GM19043 (cell line): ENCODE data around the gene ELP5.

Experiments
- ATAC-seq: cut with Tn5 transposase; IDR thresholded peaks from one replicate; pipeline ENCODE4 v1.9.1; 2021; ENCODE audit warnings: low read depth; ENCODE audit not compliant: unreplicated experiment

Gene ELP5

DNA sequence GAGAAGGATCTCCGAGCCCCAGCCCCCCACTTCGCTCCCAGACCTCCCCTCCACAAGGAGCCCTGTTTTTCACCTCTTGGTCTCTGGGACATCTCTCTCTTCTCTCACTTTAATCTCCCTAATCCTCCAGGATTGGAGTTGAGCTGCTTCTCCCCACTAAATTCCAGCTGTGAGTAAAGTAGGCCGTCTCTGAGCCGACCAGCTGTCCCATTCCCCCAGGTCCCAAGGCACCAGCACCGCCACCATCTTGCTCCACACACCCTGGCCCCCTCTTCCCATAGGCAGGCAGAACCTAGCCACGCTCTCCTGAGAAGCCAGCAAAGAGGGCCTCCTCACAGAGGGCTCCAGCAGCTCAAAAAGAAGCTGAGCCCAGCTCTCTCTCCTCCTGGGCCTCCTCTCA, 33.3 kb upstream of the ELP5 start:
- no peak for ATAC-seq

GRCh38 chr17:7219229-7219811, 32.7 kb upstream of the ELP5 start:
- ATAC-seq: no peak

GRCh38 chr17:7219812-7220592, 32.0 kb upstream of the ELP5 start, which contains the start of the genes ACADVL and DLG4:
Gene ACADVL, plus strand, starts transcription at chr17:7219938. Its CDS starts 47 bp downstream, at chr17:7219985.
Gene DLG4, minus strand, starts transcription at chr17:7219836.
- ATAC-seq: peak; percentile 63

- no peak for ATAC-seq
Measured at GRCh38 chr17:7220593-7221277, 31.3 kb upstream of the ELP5 start.

- ATAC-seq: no peak
Measured at GRCh38 chr17:7221278-7222092, 30.5 kb upstream of the ELP5 start.

- ATAC-seq: no peak
Measured at GRCh38 chr17:7222093-7222971, 29.7 kb upstream of the ELP5 start.

- ATAC-seq: no peak
Measured at GRCh38 chr17:7222972-7223292, 29.1 kb upstream of the ELP5 start.

DNA sequence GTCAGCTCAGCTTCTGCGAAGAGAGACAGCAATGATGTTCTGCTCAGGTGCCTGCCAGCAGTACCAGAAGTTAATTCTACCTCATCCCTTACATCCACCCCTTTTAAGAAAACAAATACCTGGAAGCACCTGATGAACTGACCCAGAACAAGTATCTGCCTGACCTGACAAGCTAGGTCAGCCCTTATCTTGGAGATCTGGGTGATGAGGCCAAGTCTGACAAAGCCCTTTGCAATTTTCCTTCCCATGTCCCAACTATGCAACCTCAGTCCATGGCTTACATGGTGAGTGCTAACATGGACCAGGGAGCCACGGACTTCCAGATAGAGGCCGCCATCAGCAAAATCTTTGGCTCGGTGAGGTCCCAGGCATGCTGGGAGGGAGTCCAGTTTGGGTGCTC, 28.6 kb upstream of the ELP5 start:
- no peak for ATAC-seq

DNA sequence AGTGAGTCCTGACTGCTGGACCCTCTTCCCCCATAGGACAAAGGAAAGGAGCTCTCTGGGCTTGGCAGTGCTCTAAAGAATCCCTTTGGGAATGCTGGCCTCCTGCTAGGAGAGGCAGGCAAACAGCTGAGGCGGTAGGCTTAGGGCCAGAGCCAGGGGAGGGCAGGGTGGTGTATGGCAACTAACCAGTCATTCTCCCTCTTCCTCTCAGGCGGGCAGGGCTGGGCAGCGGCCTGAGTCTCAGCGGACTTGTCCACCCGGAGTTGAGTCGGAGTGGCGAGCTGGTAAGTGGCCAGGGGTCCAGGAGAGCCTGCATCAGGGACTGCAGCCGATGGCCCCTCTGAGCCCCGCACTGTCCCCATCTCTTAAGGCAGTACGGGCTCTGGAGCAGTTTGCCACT, 27.9 kb upstream of the ELP5 start:
- no peak for ATAC-seq

DNA sequence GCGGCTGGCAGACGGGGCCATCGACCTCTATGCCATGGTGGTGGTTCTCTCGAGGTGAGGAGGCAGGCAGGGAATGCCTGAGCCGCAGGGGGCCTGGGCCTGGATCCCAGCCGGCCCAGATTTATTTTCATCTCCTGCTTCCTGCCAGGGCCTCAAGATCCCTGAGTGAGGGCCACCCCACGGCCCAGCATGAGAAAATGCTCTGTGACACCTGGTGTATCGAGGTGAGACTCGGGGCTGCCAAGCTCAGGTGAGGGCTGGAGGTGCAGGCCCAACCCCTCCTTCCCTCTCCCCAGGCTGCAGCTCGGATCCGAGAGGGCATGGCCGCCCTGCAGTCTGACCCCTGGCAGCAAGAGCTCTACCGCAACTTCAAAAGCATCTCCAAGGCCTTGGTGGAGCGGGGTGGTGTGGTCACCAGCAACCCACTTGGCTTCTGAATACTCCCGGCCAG, 27.3 kb upstream of the ELP5 start:
- no peak for ATAC-seq

- ATAC-seq: no peak
Measured at GRCh38 chr17:7225711-7226331, 26.2 kb upstream of the ELP5 start.

- ATAC-seq: no peak
Measured at GRCh38 chr17:7226721-7227710, 25.0 kb upstream of the ELP5 start.

DNA sequence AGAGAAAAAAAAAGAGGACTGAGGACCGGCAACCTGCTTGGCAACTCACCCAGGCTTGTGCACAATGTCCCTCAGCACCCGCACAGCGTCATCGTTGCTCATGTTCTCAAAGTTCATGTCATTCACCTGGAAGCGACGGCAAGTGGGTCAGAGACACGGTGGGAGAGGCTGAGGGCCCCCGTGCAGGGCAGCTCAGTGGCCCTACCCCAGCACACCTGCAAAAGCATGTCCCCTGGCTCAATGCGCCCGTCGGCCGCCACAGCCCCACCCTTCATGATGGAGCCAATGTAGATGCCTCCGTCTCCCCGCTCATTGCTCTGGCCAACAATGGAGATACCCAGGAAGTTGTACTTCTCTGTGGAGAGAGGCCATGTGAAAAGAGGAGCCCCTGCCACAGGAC, 23.1 kb upstream of the ELP5 start:
- ATAC-seq: no peak

DNA sequence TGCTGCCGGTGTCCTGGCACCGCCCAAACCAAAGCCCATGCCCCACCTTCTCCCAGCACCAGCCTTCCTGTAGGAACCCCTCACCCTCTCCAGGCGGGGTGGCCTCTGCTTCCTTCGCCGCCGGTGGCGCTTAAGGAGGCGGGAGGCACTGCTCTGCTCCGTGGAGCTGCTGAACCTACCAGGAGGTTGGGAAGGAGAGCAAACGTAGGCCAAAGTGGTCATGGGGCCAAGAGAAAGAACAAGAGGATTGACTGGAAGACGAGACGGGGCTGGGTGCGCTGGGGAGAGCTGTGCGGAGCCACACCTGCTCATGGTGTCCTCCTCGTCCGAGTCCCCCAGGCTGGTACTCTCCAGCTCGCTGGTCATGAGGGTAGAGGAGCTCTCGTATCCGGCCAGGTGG, 22.5 kb upstream of the ELP5 start:
- ATAC-seq: no peak

GRCh38 chr17:7232114-7232513, 19.9 kb upstream of the ELP5 start:
- no peak for ATAC-seq

GRCh38 chr17:7233701-7234082, 18.3 kb upstream of the ELP5 start:
- no peak for ATAC-seq

DNA sequence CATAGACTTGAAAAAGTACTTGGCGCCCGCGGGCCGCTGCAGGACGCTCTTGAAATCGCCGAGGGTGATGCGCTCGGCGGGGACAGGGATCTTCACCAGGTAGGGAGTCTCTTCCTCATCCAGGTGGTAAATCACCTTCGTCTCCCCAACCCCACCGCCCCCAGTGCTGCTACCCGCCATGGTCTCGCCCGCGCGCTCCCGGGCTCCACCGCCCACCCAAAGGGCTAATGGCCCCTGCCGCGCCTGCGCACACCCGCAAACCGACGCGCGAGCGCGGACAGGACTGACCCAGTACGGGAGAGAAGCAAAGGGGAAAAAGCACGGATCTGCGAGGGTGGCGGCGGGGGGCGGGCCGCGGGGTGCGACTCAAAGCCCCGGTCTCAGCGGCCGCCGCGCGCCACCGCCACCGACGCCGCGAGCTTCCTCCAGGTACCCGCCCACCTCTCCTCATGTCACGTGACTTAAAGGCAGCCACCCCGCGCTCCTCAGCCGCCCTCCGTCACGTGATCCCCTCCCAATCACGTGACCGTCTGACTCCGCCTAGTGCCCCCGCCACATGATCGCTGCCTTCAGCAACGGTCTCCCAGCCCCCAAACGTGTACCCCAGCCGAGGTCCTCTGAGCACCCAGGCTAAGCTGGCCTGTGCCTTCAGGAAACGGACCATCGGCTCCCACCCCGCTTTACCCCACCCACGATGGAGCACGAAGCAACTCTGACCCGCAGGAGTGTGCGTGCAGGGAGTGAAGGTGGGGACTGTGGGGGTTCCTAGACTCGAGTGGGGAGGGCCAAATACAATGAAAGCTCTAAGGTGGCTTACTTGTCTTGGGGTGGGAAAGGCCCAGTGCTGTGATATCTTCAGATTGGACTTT, 17.7 kb upstream of the ELP5 start, which contains the start of gene DVL2:
DVL2 (minus strand) TSS at position 435 of the 869 bp plus-strand sequence; CDS start at position 180, 255 bp downstream.
- no peak for ATAC-seq
